ENCODE data around the gene SEC16A. TPM values are rescaled to one million over a fixed set of nuclear protein-coding genes. Genes with fewer than 3 reads are reported as not detected.

Gene SEC16A
- total and polyA plus RNA-seq, 4 donors, result 21.7 to 96.1 (median 66.0) TPM

DNA sequence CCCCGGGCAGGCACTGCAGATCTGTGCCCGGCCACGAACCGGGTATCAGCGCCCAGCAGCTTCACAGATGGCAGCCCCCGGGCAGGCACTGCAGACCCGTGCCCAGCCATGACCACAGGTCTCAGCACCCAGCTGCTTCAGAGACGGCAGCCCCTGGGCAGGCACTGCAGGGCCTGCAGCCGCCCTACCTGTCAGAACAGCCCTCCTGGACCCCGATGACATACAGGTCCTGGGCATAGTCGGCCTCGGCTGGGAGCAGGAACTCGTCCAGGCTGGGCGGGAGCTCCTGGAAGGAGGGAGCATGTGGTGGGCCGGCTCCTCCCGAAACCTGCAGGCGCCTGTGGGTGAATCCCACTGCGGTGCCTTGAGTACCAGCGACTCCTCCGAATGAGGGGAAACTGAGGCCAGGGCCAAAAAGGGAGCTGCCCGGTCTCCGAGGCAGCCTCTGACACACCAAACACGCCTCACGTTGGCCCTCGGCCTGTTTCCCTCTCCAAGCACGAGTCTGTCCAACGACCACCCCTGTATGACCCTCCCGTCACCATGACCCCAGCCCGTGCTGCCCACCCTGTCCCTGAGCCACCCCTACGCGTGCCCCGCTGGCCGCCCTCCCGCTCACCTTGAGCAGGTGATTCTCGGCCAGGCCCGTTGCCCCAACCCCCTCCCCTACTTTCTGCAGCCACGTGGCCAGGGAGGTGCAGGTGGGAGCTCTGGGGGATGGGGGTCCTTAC is 48.8 kb downstream of the SEC16A start:
- Histone ChIP-seq H3K4me1 (ENCODE audit: control insufficient read depth in 4 of 4, insufficient read depth in 4 of 4, low read length in 3 of 4) (peaks cover 11 to 23% (median 18%) of the 10 kb centered on the region in 4 donors), H3K36me3 (ENCODE audit: control insufficient read depth in 4 of 4, insufficient read depth in 3 of 4, low read depth in 1 of 4, low read length in 3 of 4) (peaks cover 4 to 22% (median 11%) of the 10 kb centered on the region in 4 donors), H3K4me3 (ENCODE audit: low read depth in 1 of 3, low read length in 3 of 3) (no peak overlapping the region), H3K27ac (ENCODE audit: low read depth in 1 of 2, low read length in 2 of 2) (no peak overlapping the region), H3K27me3 (ENCODE audit: control insufficient read depth in 4 of 4, insufficient read depth in 4 of 4, low read length in 3 of 4) (no peaks in the 10 kb centered on the region), H3K9ac (ENCODE audit: low read depth in 1 of 2, low read length in 2 of 2) (no peak overlapping the region), H3K9me3 (ENCODE audit: control insufficient read depth in 4 of 4, low read length in 3 of 4) (no peaks in the 10 kb centered on the region)
- TF ChIP-seq REST (IDR thresholded peaks at IDR 0.05), result no peak
- TF ChIP-seq ZBTB33 (IDR thresholded peaks at IDR 0.05), result no peak
- no peak for TF ChIP-seq RXRA (IDR thresholded peaks at IDR 0.05)
- no peak for TF ChIP-seq HNF4A (conservative IDR thresholded peaks at IDR 0.05)
- TF ChIP-seq, protein P1, sequence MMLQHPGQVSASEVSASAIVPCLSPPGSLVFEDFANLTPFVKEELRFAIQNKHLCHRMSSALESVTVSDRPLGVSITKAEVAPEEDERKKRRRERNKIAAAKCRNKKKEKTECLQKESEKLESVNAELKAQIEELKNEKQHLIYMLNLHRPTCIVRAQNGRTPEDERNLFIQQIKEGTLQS (IDR thresholded peaks at IDR 0.05), result no peak
- no peak for TF ChIP-seq FOXA1 (IDR thresholded peaks at IDR 0.05)
- TF ChIP-seq MAX (IDR thresholded peaks at IDR 0.05), result no peak
- no peak for TF ChIP-seq FOXA2 (IDR thresholded peaks at IDR 0.05)
- no peak for TF ChIP-seq GABPA (IDR thresholded peaks at IDR 0.05 in 1 of 2, conservative IDR thresholded peaks at IDR 0.05 in 1 of 2)
- no peak for TF ChIP-seq HNF4G (IDR thresholded peaks at IDR 0.05)
- TF ChIP-seq CTCF (IDR thresholded peaks at IDR 0.05; ENCODE audit: low read depth, low read length, missing input control), result no peak
- TF ChIP-seq NR2F2 (IDR thresholded peaks at IDR 0.05), result no peak
- TF ChIP-seq TAF1 (conservative IDR thresholded peaks at IDR 0.05), result no peak
- WGBS, result 96% methylated on average over 37 of the region's 37 CpGs
- DNase-seq (ENCODE audit: low spot score), result no peak

Data from liver (tissue), 9 donors.